ENCODE measurements around the gene ZEB2.

- TF ChIP-seq CTCF (IDR thresholded peaks at IDR 0.05): no peak
- TF ChIP-seq, protein P1, sequence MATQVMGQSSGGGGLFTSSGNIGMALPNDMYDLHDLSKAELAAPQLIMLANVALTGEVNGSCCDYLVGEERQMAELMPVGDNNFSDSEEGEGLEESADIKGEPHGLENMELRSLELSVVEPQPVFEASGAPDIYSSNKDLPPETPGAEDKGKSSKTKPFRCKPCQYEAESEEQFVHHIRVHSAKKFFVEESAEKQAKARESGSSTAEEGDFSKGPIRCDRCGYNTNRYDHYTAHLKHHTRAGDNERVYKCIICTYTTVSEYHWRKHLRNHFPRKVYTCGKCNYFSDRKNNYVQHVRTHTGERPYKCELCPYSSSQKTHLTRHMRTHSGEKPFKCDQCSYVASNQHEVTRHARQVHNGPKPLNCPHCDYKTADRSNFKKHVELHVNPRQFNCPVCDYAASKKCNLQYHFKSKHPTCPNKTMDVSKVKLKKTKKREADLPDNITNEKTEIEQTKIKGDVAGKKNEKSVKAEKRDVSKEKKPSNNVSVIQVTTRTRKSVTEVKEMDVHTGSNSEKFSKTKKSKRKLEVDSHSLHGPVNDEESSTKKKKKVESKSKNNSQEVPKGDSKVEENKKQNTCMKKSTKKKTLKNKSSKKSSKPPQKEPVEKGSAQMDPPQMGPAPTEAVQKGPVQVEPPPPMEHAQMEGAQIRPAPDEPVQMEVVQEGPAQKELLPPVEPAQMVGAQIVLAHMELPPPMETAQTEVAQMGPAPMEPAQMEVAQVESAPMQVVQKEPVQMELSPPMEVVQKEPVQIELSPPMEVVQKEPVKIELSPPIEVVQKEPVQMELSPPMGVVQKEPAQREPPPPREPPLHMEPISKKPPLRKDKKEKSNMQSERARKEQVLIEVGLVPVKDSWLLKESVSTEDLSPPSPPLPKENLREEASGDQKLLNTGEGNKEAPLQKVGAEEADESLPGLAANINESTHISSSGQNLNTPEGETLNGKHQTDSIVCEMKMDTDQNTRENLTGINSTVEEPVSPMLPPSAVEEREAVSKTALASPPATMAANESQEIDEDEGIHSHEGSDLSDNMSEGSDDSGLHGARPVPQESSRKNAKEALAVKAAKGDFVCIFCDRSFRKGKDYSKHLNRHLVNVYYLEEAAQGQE (IDR thresholded peaks at IDR 0.05; ENCODE audit: insufficient read depth in 1 of 2, low read depth in 2 of 2, low read length in 1 of 2): no peak
Observed at GRCh38 chr2:144411473-144411872, 108.4 kb downstream of the ZEB2 start.

Data from Panc1 (cell line).